ENCODE measurements around the gene ALDH5A1. TPM values are rescaled to one million over a fixed set of nuclear protein-coding genes. Genes with fewer than 3 reads are reported as not detected.

ALDH5A1 gene
- total and polyA plus RNA-seq, 2 donors (not counting 1 experiment from before 2014, with no cell fraction given) = 5.7 to 26.3 TPM

DNA sequence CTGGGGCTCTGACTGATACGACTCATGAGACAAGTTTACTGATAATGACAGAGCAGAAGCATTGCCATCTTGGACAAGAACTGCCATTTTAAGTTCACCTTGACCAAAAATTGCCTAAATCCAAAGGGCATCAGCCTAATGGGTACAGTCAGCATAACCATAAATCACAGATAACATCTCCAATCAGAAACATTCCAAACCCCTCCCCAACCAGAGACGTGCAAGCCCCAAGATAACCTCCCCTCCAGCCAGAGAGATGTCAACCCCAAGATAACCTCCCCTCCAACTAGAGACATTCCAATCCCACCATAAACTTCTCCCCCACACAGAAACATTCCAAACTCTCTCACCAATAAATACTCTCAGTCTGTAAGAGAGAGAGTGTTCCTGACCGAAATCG is 15.9 kb upstream of the ALDH5A1 start:
- Histone ChIP-seq H4K20me1 (ENCODE audit: control insufficient read depth, insufficient read depth, low read length, poor library complexity, severe bottlenecking) (no peaks in the 10 kb centered on the region), H3K4me1 (ENCODE audit: control insufficient read depth in 2 of 2, insufficient read depth in 2 of 2, low read length in 2 of 2) (no peaks in the 10 kb centered on the region), H3K27ac (ENCODE audit: low read length in 2 of 2) (no peak overlapping the region), H3K36me3 (replicated peaks in 1 of 2; ENCODE audit: control extremely low read depth in 1 of 2, control insufficient read depth in 1 of 2, extremely low read depth in 1 of 2, insufficient read depth in 2 of 2, low read length in 1 of 2) (no peaks in the 10 kb centered on the region), H3K4me2 (replicated peaks; ENCODE audit: low read depth, low read length, poor library complexity, severe bottlenecking) (no peak overlapping the region), H2AFZ (ENCODE audit: insufficient read depth, low read depth, low read length, poor library complexity, severe bottlenecking) (no peak overlapping the region), H3K9ac (ENCODE audit: low read length) (no peak overlapping the region), H3K79me2 (ENCODE audit: control insufficient read depth, insufficient read depth, low read length) (no peaks in the 10 kb centered on the region), H3K27me3 (replicated peaks in 1 of 4; ENCODE audit: control extremely low read depth in 1 of 4, control insufficient read depth in 3 of 4, insufficient read depth in 4 of 4, low read length in 3 of 4) (no peaks in the 10 kb centered on the region), H3K4me3 (ENCODE audit: control extremely low read depth in 1 of 5, extremely low read depth in 1 of 5, insufficient read depth in 1 of 5, low read depth in 2 of 5, low read length in 4 of 5) (no peak overlapping the region), H3K9me3 (ENCODE audit: control extremely low read depth in 1 of 3, control insufficient read depth in 2 of 3, insufficient read depth in 1 of 3, low read length in 2 of 3) (no peaks in the 10 kb centered on the region)
- intact Hi-C loops (cut with micrococcal nuclease) = no loop called here
- WGBS (ENCODE audit: insufficient coverage) = 86% methylated on average over 4 of the region's 4 CpGs
- Mint-ChIP-seq H3K4me1 (no peaks in the 10 kb centered on the region), H3K27me3 (no peaks in the 10 kb centered on the region), H3K27ac (no peak overlapping the region), H3K9me3 (ENCODE audit: insufficient read depth) (no peaks in the 10 kb centered on the region), H3K4me3 (no peak overlapping the region)
- ATAC-seq (ENCODE audit: low read depth) (no peak), DNase-seq (no peak)
- TF ChIP-seq CTCF (IDR thresholded peaks at IDR 0.05) (no peak), EZH2 (IDR thresholded peaks at IDR 0.05; ENCODE audit: borderline replicate concordance, insufficient read depth, low read depth, low read length, poor library complexity, severe bottlenecking) (no peak)
- CTCF ChIA-PET = interaction anchor here (1.4 kb wide), 1 partner anchor 16 kb away, joined by 7 read pairs; the partner anchor contains the start of gene ALDH5A1
- POLR2A ChIA-PET = no interaction called here

DNA sequence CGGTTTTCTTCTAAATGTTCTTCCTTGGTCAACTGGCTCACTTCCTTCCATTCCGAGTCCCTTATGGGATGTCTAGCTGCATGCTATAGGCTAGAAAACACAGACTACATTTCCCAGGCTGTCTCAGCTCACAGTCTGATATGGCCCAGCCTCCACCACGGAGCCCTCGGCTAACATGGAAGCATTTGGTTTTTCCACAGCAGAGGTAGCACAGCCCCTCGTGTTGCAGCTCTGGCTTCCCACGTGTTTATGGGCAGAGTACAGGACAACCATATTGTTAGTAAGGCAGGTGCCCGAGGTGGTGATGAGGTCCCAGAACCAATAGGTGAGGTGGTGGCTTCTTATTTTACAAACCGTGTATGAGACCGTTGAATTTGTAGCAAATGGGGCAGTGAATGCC is 14.1 kb upstream of the ALDH5A1 start:
- no peak for ATAC-seq (ENCODE audit: low read depth)
- no peaks in the 10 kb centered on the region for H3K36me3 ChIP-seq (replicated peaks in 1 of 2; ENCODE audit: control extremely low read depth in 1 of 2, control insufficient read depth in 1 of 2, extremely low read depth in 1 of 2, insufficient read depth in 2 of 2, low read length in 1 of 2)
- TF ChIP-seq CTCF (IDR thresholded peaks at IDR 0.05) (no peak), EZH2 (IDR thresholded peaks at IDR 0.05; ENCODE audit: borderline replicate concordance, insufficient read depth, low read depth, low read length, poor library complexity, severe bottlenecking) (no peak)

More for the DNA sequence above, 14.1 kb upstream of the ALDH5A1 start:
- intact Hi-C loops (cut with micrococcal nuclease) = no loop called here
- no peaks in the 10 kb centered on the region for H3K27me3 Mint-ChIP-seq
- Histone ChIP-seq H3K4me3 (ENCODE audit: control extremely low read depth in 1 of 5, extremely low read depth in 1 of 5, insufficient read depth in 1 of 5, low read depth in 2 of 5, low read length in 4 of 5) (no peak overlapping the region), H2AFZ (ENCODE audit: insufficient read depth, low read depth, low read length, poor library complexity, severe bottlenecking) (no peak overlapping the region), H3K4me1 (ENCODE audit: control insufficient read depth in 2 of 2, insufficient read depth in 2 of 2, low read length in 2 of 2) (no peaks in the 10 kb centered on the region), H3K27me3 (replicated peaks in 1 of 4; ENCODE audit: control extremely low read depth in 1 of 4, control insufficient read depth in 3 of 4, insufficient read depth in 4 of 4, low read length in 3 of 4) (no peaks in the 10 kb centered on the region), H3K9ac (ENCODE audit: low read length) (no peak overlapping the region), H4K20me1 (ENCODE audit: control insufficient read depth, insufficient read depth, low read length, poor library complexity, severe bottlenecking) (no peaks in the 10 kb centered on the region), H3K27ac (ENCODE audit: low read length in 2 of 2) (no peak overlapping the region), H3K79me2 (ENCODE audit: control insufficient read depth, insufficient read depth, low read length) (no peaks in the 10 kb centered on the region), H3K9me3 (ENCODE audit: control extremely low read depth in 1 of 3, control insufficient read depth in 2 of 3, insufficient read depth in 1 of 3, low read length in 2 of 3) (no peaks in the 10 kb centered on the region), H3K4me2 (replicated peaks; ENCODE audit: low read depth, low read length, poor library complexity, severe bottlenecking) (no peak overlapping the region)
- H3K4me1 Mint-ChIP-seq = no peaks in the 10 kb centered on the region
- DNase-seq = no peak
- 100% methylated on average over 6 of the region's 9 CpGs for WGBS (ENCODE audit: insufficient coverage)
- H3K9me3 Mint-ChIP-seq (ENCODE audit: insufficient read depth) = no peaks in the 10 kb centered on the region
- ChIA-PET POLR2A (no interaction called here), CTCF (no interaction called here)
- no peak overlapping the region for H3K27ac Mint-ChIP-seq
- H3K4me3 Mint-ChIP-seq = no peak overlapping the region

Measured in B cell (primary cell).